ENCODE measurements around the gene PYGB. TPM values are rescaled to one million over a fixed set of nuclear protein-coding genes. Genes with fewer than 3 reads are reported as not detected.

The PYGB gene
- total RNA-seq, 4 donors from 2014 or later, result 71.6 to 119 (median 78.6) TPM

DNA sequence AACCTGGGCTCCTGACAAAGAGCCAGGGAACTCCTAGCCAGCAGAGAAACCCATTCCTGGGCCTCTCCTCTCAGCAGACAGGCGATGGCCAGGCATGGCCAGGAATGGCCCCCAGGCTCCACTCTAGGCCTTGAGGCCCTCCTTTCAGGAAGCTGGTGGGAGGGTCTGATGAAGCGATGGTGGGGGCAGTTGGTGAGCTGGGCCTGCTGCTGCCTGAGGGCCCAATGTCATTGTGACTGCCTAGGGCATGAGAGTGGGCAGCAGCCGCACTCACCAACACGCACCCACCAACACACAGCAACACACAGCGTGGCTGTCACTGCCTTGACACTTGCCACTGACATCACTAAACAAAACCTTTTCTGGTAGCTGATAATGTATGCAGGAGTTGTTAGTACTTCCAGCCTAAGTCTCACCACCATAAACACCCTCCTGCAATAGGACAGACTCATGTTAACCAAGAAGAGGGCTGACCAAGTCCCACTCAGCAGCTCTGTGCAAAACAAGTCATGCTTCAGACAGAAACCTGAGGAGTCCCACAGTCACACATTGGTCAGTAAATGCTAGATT, 73.5 kb downstream of the PYGB start:
- no peak for TF ChIP-seq EP300 (IDR thresholded peaks at IDR 0.05)
- TF ChIP-seq POLR2A (IDR thresholded peaks at IDR 0.05), result no peak
- TF ChIP-seq, protein P1, sequence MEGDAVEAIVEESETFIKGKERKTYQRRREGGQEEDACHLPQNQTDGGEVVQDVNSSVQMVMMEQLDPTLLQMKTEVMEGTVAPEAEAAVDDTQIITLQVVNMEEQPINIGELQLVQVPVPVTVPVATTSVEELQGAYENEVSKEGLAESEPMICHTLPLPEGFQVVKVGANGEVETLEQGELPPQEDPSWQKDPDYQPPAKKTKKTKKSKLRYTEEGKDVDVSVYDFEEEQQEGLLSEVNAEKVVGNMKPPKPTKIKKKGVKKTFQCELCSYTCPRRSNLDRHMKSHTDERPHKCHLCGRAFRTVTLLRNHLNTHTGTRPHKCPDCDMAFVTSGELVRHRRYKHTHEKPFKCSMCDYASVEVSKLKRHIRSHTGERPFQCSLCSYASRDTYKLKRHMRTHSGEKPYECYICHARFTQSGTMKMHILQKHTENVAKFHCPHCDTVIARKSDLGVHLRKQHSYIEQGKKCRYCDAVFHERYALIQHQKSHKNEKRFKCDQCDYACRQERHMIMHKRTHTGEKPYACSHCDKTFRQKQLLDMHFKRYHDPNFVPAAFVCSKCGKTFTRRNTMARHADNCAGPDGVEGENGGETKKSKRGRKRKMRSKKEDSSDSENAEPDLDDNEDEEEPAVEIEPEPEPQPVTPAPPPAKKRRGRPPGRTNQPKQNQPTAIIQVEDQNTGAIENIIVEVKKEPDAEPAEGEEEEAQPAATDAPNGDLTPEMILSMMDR (IDR thresholded peaks at IDR 0.05), result no peak
- Histone ChIP-seq H3K4me1 (peaks cover 0 to 62% (median 37%) of the 10 kb centered on the region in 4 donors), H3K9me3 (no peaks in the 10 kb centered on the region), H3K4me3 (no peak overlapping the region), H3K27ac (peak overlapping the region in 2 of 4 donors; percentile 10 to 66), H3K36me3 (peaks cover 0 to 29% (median 0%) of the 10 kb centered on the region in 3 donors), H3K27me3 (no peaks in the 10 kb centered on the region)
- WGBS, 2 donors, result 72 to 90% methylated on average over 2 to 5 of the region's 5 CpGs
- no peak for DNase-seq (ENCODE audit: low spot score in 2 of 2)

GRCh38 chr20:25321991-25322390, 74.1 kb downstream of the PYGB start:
- DNase-seq (ENCODE audit: low spot score in 2 of 2), result no peak
- Histone ChIP-seq H3K4me1 (peaks cover 0 to 59% (median 37%) of the 10 kb centered on the region in 4 donors), H3K4me3 (no peak overlapping the region), H3K36me3 (peaks cover 0 to 22% (median 0%) of the 10 kb centered on the region in 3 donors), H3K27me3 (no peaks in the 10 kb centered on the region), H3K9me3 (no peaks in the 10 kb centered on the region), H3K27ac (peak overlapping the region in 1 of 4 donors; percentile 66)
- TF ChIP-seq, protein P1 (IDR thresholded peaks at IDR 0.05), result no peak
- no peak for TF ChIP-seq POLR2A (IDR thresholded peaks at IDR 0.05)
- no peak for TF ChIP-seq EP300 (IDR thresholded peaks at IDR 0.05)
- 56 to 59% methylated on average over 4 of the region's 4 CpGs for WGBS, 2 donors

DNA sequence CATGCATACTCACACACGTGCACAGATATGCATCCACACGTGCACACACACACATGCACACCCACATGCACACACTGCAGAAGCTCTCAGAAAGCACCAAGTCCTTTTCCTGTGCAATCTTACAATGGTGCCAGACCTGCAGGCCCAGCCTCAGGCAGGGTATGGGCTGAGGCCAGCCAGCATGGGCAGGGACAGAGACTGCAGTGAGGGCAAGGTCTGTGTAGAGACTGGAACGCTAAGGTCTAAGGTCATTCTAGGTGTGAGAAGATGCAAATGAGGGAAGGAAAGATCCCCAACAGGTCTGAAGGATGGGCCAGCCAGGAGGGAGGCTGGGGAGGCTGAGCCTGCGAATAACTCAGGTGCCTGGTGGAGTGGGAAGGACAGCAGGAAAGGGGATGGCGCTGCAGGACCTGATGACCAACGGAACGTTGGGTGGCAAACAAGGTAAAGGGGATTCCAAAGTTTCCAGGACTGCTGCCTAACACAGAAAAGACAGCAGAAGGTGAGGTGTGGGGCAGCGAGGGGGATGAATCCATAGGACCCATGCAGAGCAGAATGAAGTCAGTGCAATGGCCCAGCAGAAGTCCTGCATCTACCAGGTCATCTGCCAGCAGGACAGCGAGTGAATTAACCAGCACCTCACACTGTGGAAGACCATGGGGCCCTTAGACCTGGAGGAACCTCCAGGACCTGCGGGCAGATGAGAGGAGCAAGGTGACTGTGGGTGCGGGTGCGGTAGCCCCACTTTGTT, 75.8 kb downstream of the PYGB start:
- Histone ChIP-seq H3K27ac (peak overlapping the region in 1 of 4 donors; percentile 42), H3K27me3 (no peaks in the 10 kb centered on the region), H3K4me3 (no peak overlapping the region), H3K36me3 (peaks cover 0 to 22% (median 0%) of the 10 kb centered on the region in 3 donors), H3K9me3 (no peaks in the 10 kb centered on the region), H3K4me1 (peaks cover 0 to 58% (median 32%) of the 10 kb centered on the region in 4 donors)
- TF ChIP-seq POLR2A (IDR thresholded peaks at IDR 0.05) (no peak), EP300 (IDR thresholded peaks at IDR 0.05) (no peak)
- TF ChIP-seq, protein P1 (IDR thresholded peaks at IDR 0.05), result no peak
- DNase-seq (ENCODE audit: low spot score in 2 of 2), result no peak
- WGBS, 2 donors, result 88 to 90% methylated on average over 12 of the region's 12 CpGs

DNA sequence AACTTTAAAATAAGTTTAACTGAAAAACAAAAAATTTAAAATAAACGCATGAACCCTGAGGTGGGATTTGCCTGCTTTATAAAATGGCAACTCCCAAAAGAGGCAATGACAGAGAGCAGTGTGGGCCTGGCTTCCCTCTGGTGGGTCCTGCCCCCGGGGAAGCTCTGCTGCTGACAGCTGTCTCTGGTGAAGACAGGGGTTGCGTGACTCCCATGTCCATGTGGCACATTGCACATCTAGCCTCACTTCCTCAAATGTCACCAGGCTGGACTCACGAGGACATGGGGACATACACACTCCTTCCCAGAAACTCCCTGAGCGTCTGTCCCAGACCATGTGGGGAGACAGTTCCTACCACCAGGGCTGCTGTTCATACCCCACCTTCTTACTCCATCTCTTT, 76.5 kb downstream of the PYGB start:
- peaks cover 0 to 22% (median 0%) of the 10 kb centered on the region in 3 donors for H3K36me3 ChIP-seq
- 59 to 82% methylated on average over 5 of the region's 5 CpGs for WGBS, 2 donors
- TF ChIP-seq, protein P1 (IDR thresholded peaks at IDR 0.05), result peak in 1 of 5 experiments; percentile 24
- TF ChIP-seq POLR2A (IDR thresholded peaks at IDR 0.05), result no peak
- peak in 1 of 2 donors; percentile 82 for TF ChIP-seq EP300 (IDR thresholded peaks at IDR 0.05)
- H3K9me3 ChIP-seq, result no peaks in the 10 kb centered on the region
- no peaks in the 10 kb centered on the region for H3K27me3 ChIP-seq
- H3K4me1 ChIP-seq, result peaks cover 0 to 55% (median 25%) of the 10 kb centered on the region in 4 donors
- no peak overlapping the region for H3K4me3 ChIP-seq
- peak in 1 of 2 donors; percentile 52 for DNase-seq (ENCODE audit: low spot score in 2 of 2)
- H3K27ac ChIP-seq, result peak overlapping the region in 1 of 4 donors; percentile 42

- Histone ChIP-seq H3K4me3 (no peak overlapping the region), H3K4me1 (peaks cover 0 to 48% (median 18%) of the 10 kb centered on the region in 4 donors), H3K9me3 (no peaks in the 10 kb centered on the region), H3K36me3 (peaks cover 0 to 22% (median 0%) of the 10 kb centered on the region in 3 donors), H3K27me3 (no peaks in the 10 kb centered on the region), H3K27ac (peak overlapping the region in 1 of 4 donors; percentile 21)
- no peak for DNase-seq (ENCODE audit: low spot score in 2 of 2)
- no peak for TF ChIP-seq EP300 (IDR thresholded peaks at IDR 0.05)
- TF ChIP-seq POLR2A (IDR thresholded peaks at IDR 0.05), result no peak
- TF ChIP-seq, protein P1 (IDR thresholded peaks at IDR 0.05), result no peak
- WGBS, 2 donors, result 42 to 45% methylated on average over 3 of the region's 3 CpGs
Observed at GRCh38 chr20:25325073-25325472, 77.2 kb downstream of the PYGB start.

Measured in tibial nerve (tissue), 4 donors.